ENCODE measurements around the gene ZNF592. TPM values are rescaled to one million over a fixed set of nuclear protein-coding genes. Genes with fewer than 3 reads are reported as not detected.

ZNF592 gene
- total and polyA plus RNA-seq, 9 of the 15 experiments (the other 6 are each of a cell fraction or from before 2014, with no cell fraction given) = 0.88 to 23.8 (median 7.4) TPM

DNA sequence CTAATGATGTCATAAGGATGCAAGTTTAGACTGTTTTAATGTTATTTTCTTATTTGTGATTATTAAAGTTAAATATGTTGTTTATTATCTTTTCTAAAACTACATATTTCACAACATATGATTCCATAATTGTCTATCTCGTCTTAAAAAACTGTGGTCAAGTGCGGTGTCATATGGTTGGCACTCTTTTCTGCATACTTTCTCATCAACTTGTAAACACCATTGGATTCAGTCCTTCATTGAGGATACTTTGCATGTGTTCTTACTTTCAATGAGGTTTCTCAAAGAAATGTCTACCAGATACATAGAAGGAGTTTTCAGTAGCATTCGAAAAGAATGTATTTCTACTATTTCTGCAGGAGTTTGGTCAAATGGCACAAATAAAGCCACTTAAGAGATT is 46.8 kb downstream of the ZNF592 start:
- POLR2A ChIA-PET = no interaction called here
- ATAC-seq = no peak
- CTCF ChIA-PET (ENCODE audit: low intra/inter-chr PET ratio) = no interaction called here
- H3K4me2 ChIP-seq (ENCODE audit: insufficient read depth, low read length) = no peak overlapping the region
- intact Hi-C loops (cut with micrococcal nuclease) = no loop called here
- in situ Hi-C loops (cut with MboI) = no loop called here
- DNase-seq (ENCODE audit: extremely low read depth in 1 of 4, low spot score in 3 of 4) = no peak
- H3K36me3 ChIP-seq (ENCODE audit: control insufficient read depth, insufficient read depth, low read length) = peaks cover 82% of the 10 kb centered on the region
- no peaks in the 10 kb centered on the region; the same call in 2 of the 3 replicates for H3K79me2 ChIP-seq (ENCODE audit: control insufficient read depth, insufficient read depth, low read length)
- no peaks in the 10 kb centered on the region for H3K9me3 ChIP-seq (replicated peaks; ENCODE audit: control insufficient read depth, insufficient read depth, low read depth, low read length)
- no peak overlapping the region for H3K9ac ChIP-seq (ENCODE audit: insufficient read depth in 1 of 2, low read depth in 2 of 2, low read length in 2 of 2)
- TF ChIP-seq CBFB (CRISPR knock-in tag; IDR thresholded peaks at IDR 0.05) = no peak
- no peak for TF ChIP-seq IRF2 (CRISPR knock-in tag; IDR thresholded peaks at IDR 0.05)
- TF ChIP-seq TFE3 (CRISPR knock-in tag; IDR thresholded peaks at IDR 0.05) = no peak
- no peak for TF ChIP-seq EP300 (IDR thresholded peaks at IDR 0.05; ENCODE audit: low read length)
- no peak for TF ChIP-seq CBX5 (IDR thresholded peaks at IDR 0.05; ENCODE audit: borderline replicate concordance, low read depth)
- no peak for TF ChIP-seq NCOR1 (IDR thresholded peaks at IDR 0.05)
- TF ChIP-seq, protein P1, sequence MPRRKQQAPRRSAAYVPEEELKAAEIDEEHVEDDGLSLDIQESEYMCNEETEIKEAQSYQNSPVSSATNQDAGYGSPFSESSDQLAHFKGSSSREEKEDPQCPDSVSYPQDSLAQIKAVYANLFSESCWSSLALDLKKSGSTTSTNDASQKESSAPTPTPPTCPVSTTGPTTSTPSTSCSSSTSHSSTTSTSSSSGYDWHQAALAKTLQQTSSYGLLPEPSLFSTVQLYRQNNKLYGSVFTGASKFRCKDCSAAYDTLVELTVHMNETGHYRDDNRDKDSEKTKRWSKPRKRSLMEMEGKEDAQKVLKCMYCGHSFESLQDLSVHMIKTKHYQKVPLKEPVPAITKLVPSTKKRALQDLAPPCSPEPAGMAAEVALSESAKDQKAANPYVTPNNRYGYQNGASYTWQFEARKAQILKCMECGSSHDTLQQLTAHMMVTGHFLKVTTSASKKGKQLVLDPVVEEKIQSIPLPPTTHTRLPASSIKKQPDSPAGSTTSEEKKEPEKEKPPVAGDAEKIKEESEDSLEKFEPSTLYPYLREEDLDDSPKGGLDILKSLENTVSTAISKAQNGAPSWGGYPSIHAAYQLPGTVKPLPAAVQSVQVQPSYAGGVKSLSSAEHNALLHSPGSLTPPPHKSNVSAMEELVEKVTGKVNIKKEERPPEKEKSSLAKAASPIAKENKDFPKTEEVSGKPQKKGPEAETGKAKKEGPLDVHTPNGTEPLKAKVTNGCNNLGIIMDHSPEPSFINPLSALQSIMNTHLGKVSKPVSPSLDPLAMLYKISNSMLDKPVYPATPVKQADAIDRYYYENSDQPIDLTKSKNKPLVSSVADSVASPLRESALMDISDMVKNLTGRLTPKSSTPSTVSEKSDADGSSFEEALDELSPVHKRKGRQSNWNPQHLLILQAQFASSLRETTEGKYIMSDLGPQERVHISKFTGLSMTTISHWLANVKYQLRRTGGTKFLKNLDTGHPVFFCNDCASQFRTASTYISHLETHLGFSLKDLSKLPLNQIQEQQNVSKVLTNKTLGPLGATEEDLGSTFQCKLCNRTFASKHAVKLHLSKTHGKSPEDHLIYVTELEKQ (CRISPR knock-in tag; IDR thresholded peaks at IDR 0.05) = no peak
- TF ChIP-seq ZNF174 (CRISPR knock-in tag; IDR thresholded peaks at IDR 0.05) = no peak
- TF ChIP-seq, protein P2, sequence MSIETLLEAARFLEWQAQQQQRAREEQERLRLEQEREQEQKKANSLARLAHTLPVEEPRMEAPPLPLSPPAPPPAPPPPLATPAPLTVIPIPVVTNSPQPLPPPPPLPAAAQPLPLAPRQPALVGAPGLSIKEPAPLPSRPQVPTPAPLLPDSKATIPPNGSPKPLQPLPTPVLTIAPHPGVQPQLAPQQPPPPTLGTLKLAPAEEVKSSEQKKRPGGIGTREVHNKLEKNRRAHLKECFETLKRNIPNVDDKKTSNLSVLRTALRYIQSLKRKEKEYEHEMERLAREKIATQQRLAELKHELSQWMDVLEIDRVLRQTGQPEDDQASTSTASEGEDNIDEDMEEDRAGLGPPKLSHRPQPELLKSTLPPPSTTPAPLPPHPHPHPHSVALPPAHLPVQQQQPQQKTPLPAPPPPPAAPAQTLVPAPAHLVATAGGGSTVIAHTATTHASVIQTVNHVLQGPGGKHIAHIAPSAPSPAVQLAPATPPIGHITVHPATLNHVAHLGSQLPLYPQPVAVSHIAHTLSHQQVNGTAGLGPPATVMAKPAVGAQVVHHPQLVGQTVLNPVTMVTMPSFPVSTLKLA (conservative IDR thresholded peaks at IDR 0.05) = no peak
- H3K4me1 ChIP-seq (replicated peaks in 1 of 2; ENCODE audit: control insufficient read depth in 2 of 2, insufficient read depth in 2 of 2, low read length in 2 of 2) = no peaks in the 10 kb centered on the region
- no peaks in the 10 kb centered on the region for H4K20me1 ChIP-seq (replicated peaks; ENCODE audit: control insufficient read depth, insufficient read depth, low read length)
- 96% methylated on average over 3 of the region's 3 CpGs for WGBS (ENCODE audit: insufficient coverage, low coverage, missing lambda C conversion rate)
- no peak overlapping the region for H3K4me3 ChIP-seq
- no peak overlapping the region for H3K27ac ChIP-seq (ENCODE audit: extremely low read depth, low read depth, low read length)
- no peak for FAIRE-seq
- no peaks in the 10 kb centered on the region for H3K9me1 ChIP-seq (ENCODE audit: control insufficient read depth, insufficient read depth, low read length)
- no peak overlapping the region for H2AFZ ChIP-seq (ENCODE audit: low read depth, low read length)
- no peaks in the 10 kb centered on the region for H3K27me3 ChIP-seq (ENCODE audit: control insufficient read depth in 2 of 2, insufficient read depth in 2 of 2, low read length in 2 of 2)
- BruUV-seq (replicated peaks) = no TSS peak

All from K562 (cell line).